Left lobe of liver (tissue), 2 donors: Measurements from ENCODE around the gene ZSCAN22. TPM values are rescaled to one million over a fixed set of nuclear protein-coding genes. Genes with fewer than 3 reads are reported as not detected.
"Not testable (repeated sequence)": the region's sequence is repeated elsewhere in the genome, so short reads cannot be mapped to it uniquely, and the experiment has no call there.

Experiments
- ATAC-seq: fragments of 200-7000 bp; cut with Tn5 transposase; one replicate; pipeline ENCODE4 v1.9.1; 2020; ENCODE audit warnings: mild to moderate bottlenecking, moderate library complexity
- DNase-seq: peaks from one replicate; pipeline ENCODE4 v3.0.0-alpha.2; 2020; ENCODE audit warnings: low spot score
- total RNA-seq: library from RNA; stranded (reverse); gene quantifications from one replicate; pipeline ENCODE4 v1.2.1, GENCODE V29; 2021
- donor health status: DM: no; HTN: no; CAD: no; lungs with moderate emphysema.
- donor health status: DM: no; HTN: yes; CAD: no.

ZSCAN22 gene
- total RNA-seq, 1 donor from 2014 or later: 2.4 TPM

GRCh38 chr19:58317476-58318072, 9.2 kb upstream of the ZSCAN22 start:
- DNase-seq (no peak), ATAC-seq (peak; percentile 66)

GRCh38 chr19:58318297-58318696, 8.5 kb upstream of the ZSCAN22 start:
- DNase-seq (no peak), ATAC-seq (no peak)

- ATAC-seq (no peak), DNase-seq (no peak)
These were observed 7.6 kb upstream of the ZSCAN22 start for GRCh38 chr19:58319241-58319640.

GRCh38 chr19:58325311-58326022, 1.3 kb upstream of the ZSCAN22 start:
- no peak for ATAC-seq
- DNase-seq: no peak

- ATAC-seq (peak; percentile 10), DNase-seq (no peak)
These were observed 287 bp upstream of the ZSCAN22 start for GRCh38 chr19:58326501-58326913.

GRCh38 chr19:58328999-58329398, 2.2 kb downstream of the ZSCAN22 start:
- DNase-seq: no peak
- ATAC-seq: no peak

- DNase-seq: no peak
- ATAC-seq: peak; percentile 33
These were observed 3.7 kb downstream of the ZSCAN22 start for GRCh38 chr19:58330458-58330857.

- DNase-seq (no peak), ATAC-seq (no peak)
These were observed 5.9 kb downstream of the ZSCAN22 start for GRCh38 chr19:58332697-58333096.

GRCh38 chr19:58334691-58335249, 8.0 kb downstream of the ZSCAN22 start:
- ATAC-seq: no peak
- no peak for DNase-seq

- ATAC-seq: no peak
- no peak for DNase-seq
These were observed 8.8 kb downstream of the ZSCAN22 start for GRCh38 chr19:58335630-58336029.

GRCh38 chr19:58336216-58336615, 9.4 kb downstream of the ZSCAN22 start:
- DNase-seq: peak; percentile 81
- ATAC-seq: peak; percentile 87

- ATAC-seq (peak; percentile 84), DNase-seq (peak; percentile 87)
These were observed 10.0 kb downstream of the ZSCAN22 start for GRCh38 chr19:58336820-58337219.

- ATAC-seq: no peak
- no peak for DNase-seq
These were observed 11.5 kb downstream of the ZSCAN22 start for GRCh38 chr19:58338336-58338735.

GRCh38 chr19:58338825-58339558, 12.2 kb downstream of the ZSCAN22 start:
- ATAC-seq: no peak
- no peak for DNase-seq

GRCh38 chr19:58345558-58345957, 18.8 kb downstream of the ZSCAN22 start:
- ATAC-seq (no peak), DNase-seq (no peak)

- DNase-seq: no peak
- ATAC-seq: peak; percentile 8
These were observed 20.5 kb downstream of the ZSCAN22 start for GRCh38 chr19:58346961-58347929.

- not testable (repeated sequence) for ATAC-seq
These were observed 21.3 kb downstream of the ZSCAN22 start for GRCh38 chr19:58348080-58348479.

GRCh38 chr19:58349590-58349989, 22.8 kb downstream of the ZSCAN22 start:
- ATAC-seq: peak; percentile 34
- no peak for DNase-seq

More at GRCh38 chr19:58348080-58348479, 21.3 kb downstream of the ZSCAN22 start:
- not testable (repeated sequence) for DNase-seq

- ATAC-seq: peak; percentile 59
- peak; percentile 70 for DNase-seq
These were observed 23.4 kb downstream of the ZSCAN22 start for GRCh38 chr19:58350001-58350861.
